HL-60 (cell line): Measurements from ENCODE around the gene CFAP210.

Experiments
- DNase-seq, 2 experiments: peaks; one replicate each; pipeline ENCODE4 v3.0.0-alpha.2; 2010 to 2020; ENCODE audit warnings: low read depth in 1 of 2, low spot score in 1 of 2
- H3K27ac ChIP-seq: fragments of 250-450 bp; sonication (Bioruptor Pico); replicated peaks from 2 replicates; pipeline ENCODE4 v1.5.1; 2020; ENCODE audit warnings: mild to moderate bottlenecking, moderate library complexity
- H3K27me3 ChIP-seq: fragments of 250-450 bp; sonication (Bioruptor Pico); 2 replicates; pipeline ENCODE4 v1.5.1; 2021; ENCODE audit warnings: mild to moderate bottlenecking, moderate library complexity; ENCODE audit not compliant: insufficient read depth, poor library complexity, severe bottlenecking
- H3K4me3 ChIP-seq: replicated peaks from 2 replicates; pipeline ENCODE4 v1.5.1; 2011; ENCODE audit warnings: mild to moderate bottlenecking, control low read depth, low read length; ENCODE audit not compliant: insufficient read depth
- CTCF ChIP-seq: IDR thresholded peaks from one replicate; pipeline ENCODE4 v1.5.1; 2011; ENCODE audit warnings: low read length, control low read depth, inconsistent platforms; ENCODE audit not compliant: insufficient read depth
- GABPA ChIP-seq: IDR thresholded peaks from 2 replicates; pipeline ENCODE4 v1.6.1; 2012; ENCODE audit warnings: low read depth
- POLR2AphosphoS5 ChIP-seq: IDR thresholded peaks from 2 replicates; pipeline ENCODE4 v1.6.1; 2012; ENCODE audit warnings: low read depth
- REST ChIP-seq: IDR thresholded peaks from 2 replicates; pipeline ENCODE4 v1.6.1; 2012; ENCODE audit warnings: low read depth; ENCODE audit not compliant: insufficient replicate concordance
- SPI1 ChIP-seq: IDR thresholded peaks from 2 replicates; pipeline ENCODE4 v1.6.1; 2012; ENCODE audit warnings: low read depth, mild to moderate bottlenecking, borderline replicate concordance

Gene CFAP210

GRCh38 chr2:169667583-169667982 is 26.6 kb downstream of the CFAP210 start:
- no peak for TF ChIP-seq SPI1
- no peak for TF ChIP-seq GABPA
- no peak for TF ChIP-seq POLR2AphosphoS5
- no peak for TF ChIP-seq REST
- no peak for TF ChIP-seq CTCF
- Histone ChIP-seq H3K4me3 (no peak overlapping the region), H3K27ac (no peak overlapping the region), H3K27me3 (no peaks in the 10 kb centered on the region)
- no peak for DNase-seq

- Histone ChIP-seq H3K27ac (no peak overlapping the region), H3K4me3 (no peak overlapping the region), H3K27me3 (no peaks in the 10 kb centered on the region)
- TF ChIP-seq POLR2AphosphoS5 (no peak), CTCF (no peak), SPI1 (peak; percentile 75; the same call in 1 of the 2 replicates), REST (no peak)
- DNase-seq = peak; percentile 5 to 39
Observed at GRCh38 chr2:169664978-169665930, 29.0 kb downstream of the CFAP210 start.

- no peaks in the 10 kb centered on the region for H3K27me3 ChIP-seq
- DNase-seq = no peak
- no peak overlapping the region for H3K27ac ChIP-seq
- H3K4me3 ChIP-seq = no peak overlapping the region
- TF ChIP-seq SPI1 = no peak
- TF ChIP-seq CTCF = no peak
- TF ChIP-seq GABPA = no peak
- no peak for TF ChIP-seq POLR2AphosphoS5
- no peak for TF ChIP-seq REST
Observed at GRCh38 chr2:169664600-169664977, 29.6 kb downstream of the CFAP210 start.
